DMS79 treated with DMSO at 0.1 percent for 48 hours (cell line): ENCODE measurements around the gene TMC2.
"Not testable (repeated sequence)": the region's sequence is repeated elsewhere in the genome, so short reads cannot be mapped to it uniquely, and the experiment has no call there.

Experiments used
- DNase-seq: peaks from one replicate; lab custom pipeline; 2025; lab: John Stamatoyannopoulos, UW

The TMC2 gene, protein sequence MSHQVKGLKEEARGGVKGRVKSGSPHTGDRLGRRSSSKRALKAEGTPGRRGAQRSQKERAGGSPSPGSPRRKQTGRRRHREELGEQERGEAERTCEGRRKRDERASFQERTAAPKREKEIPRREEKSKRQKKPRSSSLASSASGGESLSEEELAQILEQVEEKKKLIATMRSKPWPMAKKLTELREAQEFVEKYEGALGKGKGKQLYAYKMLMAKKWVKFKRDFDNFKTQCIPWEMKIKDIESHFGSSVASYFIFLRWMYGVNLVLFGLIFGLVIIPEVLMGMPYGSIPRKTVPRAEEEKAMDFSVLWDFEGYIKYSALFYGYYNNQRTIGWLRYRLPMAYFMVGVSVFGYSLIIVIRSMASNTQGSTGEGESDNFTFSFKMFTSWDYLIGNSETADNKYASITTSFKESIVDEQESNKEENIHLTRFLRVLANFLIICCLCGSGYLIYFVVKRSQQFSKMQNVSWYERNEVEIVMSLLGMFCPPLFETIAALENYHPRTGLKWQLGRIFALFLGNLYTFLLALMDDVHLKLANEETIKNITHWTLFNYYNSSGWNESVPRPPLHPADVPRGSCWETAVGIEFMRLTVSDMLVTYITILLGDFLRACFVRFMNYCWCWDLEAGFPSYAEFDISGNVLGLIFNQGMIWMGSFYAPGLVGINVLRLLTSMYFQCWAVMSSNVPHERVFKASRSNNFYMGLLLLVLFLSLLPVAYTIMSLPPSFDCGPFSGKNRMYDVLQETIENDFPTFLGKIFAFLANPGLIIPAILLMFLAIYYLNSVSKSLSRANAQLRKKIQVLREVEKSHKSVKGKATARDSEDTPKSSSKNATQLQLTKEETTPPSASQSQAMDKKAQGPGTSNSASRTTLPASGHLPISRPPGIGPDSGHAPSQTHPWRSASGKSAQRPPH

DNA sequence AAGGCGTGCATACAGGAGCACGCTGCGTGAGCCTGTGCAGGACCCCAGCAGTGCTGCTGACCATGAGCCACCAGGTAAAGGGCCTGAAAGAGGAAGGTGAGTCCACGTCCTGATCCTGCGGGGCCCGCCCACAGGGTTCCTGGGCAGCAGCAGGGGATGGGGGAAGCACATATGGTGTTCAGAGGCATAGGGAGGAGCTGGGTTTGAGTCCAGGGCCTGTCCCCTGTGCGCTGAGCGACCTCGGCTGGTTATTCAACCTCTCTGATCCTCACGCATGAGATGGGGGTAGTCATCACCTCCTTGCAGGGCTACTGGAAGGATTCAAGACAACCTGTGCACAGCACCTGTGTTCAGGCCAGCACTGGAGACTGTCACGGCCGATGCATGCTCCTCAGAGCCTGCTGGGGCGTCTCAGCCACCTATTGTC lies at the start of gene TMC2:
TMC2 (plus strand) TSS at position 14 of the 427 bp plus-strand sequence; CDS start at position 63, 49 bp downstream.
- DNase-seq, result no peak

DNA sequence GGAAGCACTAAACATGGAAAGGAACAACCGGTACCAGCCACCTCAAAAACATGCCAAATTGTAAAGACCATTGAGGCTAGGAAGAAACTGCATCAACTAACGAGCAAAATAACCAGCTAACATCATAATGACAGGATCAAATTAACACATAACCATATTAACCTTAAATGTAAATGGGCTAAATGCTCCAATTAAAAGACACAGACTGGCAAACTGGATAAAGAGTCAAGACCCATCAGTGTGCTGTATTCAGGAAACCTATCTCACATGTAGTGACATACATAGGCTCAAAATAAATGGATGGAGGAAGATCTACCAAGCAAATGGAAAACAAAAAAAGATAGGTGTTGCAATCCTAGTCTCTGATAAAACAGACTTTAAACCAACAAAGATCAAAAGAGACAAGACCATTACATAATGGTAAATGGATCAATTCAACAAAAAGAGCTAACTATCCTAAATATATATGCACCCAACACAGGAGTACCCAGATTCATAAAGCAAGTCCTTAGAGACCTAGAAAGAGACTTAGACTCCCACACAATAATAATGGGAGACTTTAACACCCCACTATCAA lies 33.5 kb upstream of the TMC2 start:
- not testable (repeated sequence) for DNase-seq

DNA sequence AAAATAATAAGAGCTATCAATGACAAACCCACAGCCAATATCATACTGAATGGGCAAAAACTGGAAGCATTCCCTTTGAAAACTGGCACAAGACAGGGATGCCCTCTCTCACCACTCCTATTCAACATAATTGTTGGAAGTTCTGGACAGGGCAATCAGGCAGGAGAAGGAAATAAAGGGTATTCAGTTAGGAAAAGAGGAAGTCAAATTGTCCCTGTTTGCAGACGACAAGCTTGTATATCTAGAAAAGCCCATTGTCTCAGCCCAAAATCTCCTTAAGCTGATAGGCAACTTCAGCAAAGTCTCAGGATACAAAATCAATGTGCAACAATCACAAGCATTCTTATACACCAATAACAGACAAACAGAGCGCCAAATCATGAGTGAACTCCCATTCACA lies 31.6 kb upstream of the TMC2 start:
- DNase-seq, result not testable (repeated sequence)

DNA sequence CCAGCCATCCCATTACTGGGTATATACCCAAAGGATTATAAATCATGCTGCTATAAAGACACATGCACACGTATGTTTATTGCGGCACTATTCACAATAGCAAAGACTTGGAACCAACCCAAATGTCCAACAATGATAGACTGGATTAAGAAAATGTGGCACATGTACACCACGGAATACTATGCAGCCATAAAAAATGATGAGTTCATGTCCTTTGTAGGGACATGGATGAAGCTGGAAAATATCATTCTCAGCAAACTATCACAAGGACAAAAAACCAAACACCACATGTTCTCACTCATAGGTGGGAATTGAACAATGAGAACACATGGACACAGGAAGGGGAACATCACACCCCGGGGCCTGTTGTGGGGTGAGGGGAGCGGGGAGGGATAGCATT lies 29.9 kb upstream of the TMC2 start:
- DNase-seq, result not testable (repeated sequence)

DNA sequence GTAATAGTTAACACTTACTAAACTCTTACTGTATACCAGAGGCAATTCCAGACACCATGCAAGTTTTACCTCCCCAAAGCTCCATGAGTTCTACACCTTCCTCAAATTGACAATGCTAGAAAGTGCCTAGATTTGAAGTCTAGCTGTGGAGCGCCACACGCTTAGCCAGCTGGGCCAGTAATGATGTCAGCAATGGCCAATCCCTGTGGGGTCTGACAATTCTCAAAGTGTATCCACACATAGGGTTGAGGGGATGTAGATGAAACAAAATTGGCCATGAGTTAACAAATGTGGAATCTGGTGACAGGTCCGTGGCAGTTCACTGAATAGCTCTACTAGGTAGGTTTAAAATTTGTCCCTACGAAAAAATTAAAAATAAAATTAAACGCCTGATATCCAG lies 28.9 kb upstream of the TMC2 start:
- DNase-seq, result no peak

DNA sequence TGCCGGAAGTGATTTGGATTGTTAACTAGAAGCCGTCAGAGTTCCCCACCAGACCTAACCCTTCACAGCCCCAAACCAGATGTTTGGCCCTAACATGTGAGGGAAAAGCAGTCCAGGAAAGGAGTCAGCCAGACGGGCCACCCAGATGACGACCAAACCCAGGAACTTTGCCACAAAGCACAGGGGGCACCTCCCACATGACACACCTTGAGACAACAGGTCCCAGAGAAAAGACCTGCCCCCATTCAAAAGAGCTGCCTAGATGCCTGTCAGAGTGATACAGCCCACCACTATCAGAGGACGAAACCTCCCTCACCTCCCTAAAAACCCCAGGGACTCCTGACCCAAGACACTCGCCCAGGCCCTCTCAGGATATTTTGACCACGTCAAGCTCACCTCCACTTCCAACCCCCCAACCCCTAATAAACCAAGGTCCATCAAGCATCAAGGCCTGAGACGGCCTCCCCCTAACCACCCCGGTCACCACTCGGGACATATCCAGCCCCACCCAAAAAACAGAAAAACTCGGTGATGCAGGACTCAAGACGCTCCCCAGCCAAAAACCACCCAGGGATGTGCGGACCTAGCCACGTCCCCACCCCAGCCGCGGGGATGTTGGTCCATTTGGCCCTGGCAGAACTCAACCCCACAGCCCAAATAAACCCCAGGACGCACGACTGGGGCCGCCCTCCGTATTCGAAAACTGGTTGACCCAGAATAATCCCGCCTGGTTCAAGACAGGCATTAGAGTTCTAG lies 28.3 kb upstream of the TMC2 start:
- no peak for DNase-seq

DNA sequence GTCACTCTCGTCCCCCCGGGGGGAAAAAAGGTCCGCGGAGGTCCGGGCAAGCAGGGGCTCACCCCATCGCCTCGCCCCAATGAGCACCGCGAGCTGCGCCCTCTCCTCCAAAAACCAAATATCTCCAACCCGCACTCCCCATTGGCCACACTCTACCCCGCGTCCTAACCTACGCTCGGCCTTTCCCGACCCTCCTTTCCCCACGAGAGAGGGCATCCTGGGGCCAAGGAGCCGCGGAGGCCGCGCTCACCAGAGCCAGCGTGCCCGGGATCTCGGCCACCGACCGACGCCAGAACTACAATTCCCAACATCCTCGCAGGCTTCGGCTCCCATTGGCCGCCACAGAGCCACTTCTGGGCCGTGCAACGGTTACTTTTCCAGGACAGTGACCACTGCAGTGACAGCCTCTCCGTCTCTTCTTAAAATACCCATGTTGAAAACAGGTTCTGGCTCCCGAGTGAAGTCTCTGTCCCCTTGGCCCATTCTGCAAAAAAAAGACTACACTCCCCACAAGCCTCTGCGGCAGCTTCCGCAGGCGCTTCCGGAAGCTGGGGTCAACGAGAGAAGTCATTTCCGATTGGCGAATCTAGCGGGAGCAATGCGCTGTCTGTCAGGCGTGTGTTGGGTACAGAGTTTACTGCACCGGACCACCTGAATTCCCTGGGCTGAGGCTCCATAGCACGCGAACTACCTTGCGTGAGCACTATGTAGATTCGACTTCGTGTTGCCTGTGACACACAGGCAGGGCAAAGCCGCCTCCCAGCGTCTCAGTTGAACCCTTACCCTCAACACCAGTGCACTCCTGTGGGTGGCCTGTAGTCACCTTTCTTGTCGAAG lies 27.5 kb upstream of the TMC2 start, which contains the start of gene ZNF343:
ZNF343 (minus strand) TSS at position 285 of the 837 bp plus-strand sequence. CDS start 15,020 bp downstream, outside the sequence.
- DNase-seq, result peak; percentile 89

DNA sequence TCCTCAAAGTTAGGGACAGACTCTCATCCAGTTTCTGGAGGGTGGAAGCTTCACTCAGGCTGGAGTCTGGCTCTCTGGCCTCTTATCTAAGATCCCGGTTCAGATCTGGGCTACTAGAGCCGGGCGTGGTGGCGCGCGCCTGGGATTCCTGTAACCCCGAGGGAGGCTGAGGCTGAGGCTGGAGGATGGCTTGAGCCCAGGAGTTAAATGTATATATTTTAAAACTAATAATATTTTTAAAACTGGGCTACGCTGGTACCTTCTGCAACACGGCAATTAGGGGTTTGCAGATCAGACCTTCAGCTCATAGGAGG lies 26.9 kb upstream of the TMC2 start:
- no peak for DNase-seq

DNA sequence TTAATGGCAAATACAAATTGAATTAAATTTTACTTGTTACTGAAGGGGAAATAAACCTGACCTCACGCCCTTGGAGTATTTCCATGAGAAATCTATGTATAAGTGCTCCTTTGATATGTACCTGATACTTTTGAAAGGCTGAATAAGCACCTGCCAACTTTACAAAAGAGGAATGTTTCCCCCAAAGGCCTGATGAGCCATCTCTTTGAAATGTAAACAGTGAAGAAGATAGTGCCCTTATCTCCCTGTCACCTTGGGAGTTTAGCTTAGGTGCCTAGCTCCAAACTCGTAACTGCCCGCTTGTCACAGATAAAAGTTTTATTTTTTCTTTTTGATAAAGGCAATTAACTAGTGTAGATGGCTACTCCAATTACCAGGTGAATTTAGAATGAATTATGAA lies 26.6 kb upstream of the TMC2 start:
- no peak for DNase-seq

DNA sequence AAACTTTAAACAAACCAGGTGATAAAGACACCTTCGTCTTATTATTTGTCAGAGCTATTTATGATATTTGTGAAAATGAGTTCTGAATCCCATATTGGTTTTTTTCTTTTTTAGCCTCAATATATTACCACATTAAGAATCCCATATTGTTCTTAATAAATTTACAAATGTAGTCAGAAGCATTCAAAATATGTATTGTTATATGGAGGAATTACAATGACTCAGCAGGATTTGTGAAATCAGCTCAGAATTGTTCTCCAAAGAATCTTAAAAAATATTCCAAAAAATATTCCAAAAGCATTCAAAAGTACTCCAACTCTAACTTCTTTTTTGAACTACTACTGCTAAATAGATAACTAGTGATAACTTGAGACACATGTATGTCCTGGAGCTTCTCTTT lies 21.2 kb upstream of the TMC2 start:
- no peak for DNase-seq

DNA sequence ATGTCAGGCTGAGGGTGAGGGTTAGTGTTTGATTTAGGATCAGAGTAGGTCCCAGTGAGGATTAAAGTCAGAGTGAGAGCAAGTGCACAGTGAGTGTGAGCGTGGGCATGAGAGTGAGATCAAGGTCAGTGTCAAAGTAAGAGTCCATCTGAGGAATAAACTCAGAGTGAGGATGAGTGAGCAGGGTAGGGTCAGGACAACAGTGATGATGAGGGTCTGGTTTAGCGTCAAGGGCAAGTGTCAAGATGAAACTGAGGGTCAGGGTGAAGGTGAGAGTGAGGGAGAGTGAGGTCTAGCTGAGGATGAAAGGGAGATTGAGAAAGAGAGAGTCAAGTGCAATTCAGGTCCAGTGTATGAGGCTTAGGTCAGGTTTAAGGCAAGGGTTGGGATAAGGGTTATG lies 20.0 kb upstream of the TMC2 start:
- DNase-seq, result no peak

DNA sequence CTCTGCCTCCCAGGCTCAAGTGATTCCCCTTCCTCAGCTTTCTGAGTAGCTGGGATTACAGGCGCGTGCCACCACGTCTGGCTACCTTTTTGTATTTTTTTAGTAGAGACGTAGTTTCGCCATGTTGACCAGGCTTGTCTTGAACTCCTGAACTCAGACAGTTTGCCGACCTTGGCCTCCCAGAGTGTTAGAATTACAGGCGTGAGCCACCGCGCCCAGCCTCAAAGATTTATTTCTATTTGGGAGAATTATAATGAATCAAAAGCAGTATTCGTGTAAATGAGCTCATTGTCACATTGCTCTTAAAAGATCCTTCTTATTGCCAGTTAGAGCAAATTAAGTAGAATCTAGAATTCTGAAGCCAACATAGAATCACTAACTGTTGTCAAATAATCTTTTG lies 18.3 kb upstream of the TMC2 start:
- DNase-seq, result no peak

DNA sequence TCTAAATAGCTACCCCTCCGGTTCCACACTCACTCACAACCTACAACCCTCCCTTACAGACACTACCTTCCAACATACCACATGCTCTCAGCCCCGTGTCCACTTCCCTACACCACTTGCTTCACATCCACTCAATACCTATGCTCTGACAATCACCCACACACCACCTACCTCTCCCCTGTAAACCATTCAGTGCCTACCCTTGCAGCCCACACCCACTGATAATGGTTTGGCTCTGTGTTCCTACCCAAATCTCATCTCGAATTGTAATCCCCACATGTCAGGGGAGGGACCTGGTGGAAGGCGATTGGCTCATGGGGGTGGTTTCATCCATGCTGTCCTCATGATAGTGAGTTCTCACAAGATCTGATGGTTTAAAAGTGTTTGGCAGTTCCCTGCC lies 17.8 kb upstream of the TMC2 start:
- DNase-seq, result no peak

DNA sequence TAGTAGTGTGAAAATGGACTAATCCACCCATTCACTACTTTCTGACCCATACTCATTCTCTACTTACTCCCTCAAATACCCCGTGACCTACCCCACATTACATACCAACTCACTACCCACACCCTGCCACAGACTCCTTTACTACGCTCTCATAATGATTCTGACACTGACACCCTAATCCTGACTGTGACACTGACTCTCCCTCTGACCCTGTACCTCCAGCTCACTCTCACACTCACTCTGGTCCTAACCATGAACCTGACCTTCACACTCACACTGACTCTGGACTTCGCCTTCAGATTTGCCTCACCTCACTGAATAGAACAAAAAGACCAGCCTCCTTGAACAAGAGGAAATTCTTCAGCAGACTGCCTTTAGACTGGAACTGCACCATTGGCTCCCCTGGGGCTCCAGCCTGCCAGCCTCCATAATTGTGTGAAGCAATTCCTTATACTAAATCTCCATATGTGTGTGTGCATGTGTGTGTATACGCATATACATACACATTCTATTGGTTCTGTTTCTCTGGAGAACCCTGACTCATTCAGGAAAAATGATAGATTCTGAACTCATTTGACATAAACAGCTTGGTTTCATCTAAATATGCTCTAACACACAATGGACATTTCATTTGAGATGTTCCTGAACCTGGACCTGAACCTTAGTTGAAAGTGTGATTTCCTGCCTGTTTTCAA lies 17.1 kb upstream of the TMC2 start:
- DNase-seq, result no peak

DNA sequence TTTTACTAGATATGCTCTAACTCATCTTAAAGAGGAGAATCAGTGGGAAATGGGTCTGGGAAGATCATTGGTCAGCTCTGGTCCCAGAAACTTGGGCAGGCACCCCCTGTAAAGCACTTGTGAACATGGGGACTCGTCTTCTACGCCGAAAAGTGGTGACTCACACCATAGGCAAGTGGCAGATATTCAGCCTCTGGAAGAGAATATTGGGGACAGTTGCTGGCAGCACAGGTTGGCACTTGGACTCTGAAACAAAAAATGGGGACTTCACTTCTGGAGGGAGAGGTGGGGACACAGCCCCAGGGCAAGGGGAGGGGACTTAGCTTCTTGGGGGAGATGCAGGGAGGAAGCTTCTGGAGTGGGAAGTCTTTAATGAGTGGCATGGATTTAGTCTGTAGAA lies 15.8 kb upstream of the TMC2 start:
- DNase-seq, result no peak

DNA sequence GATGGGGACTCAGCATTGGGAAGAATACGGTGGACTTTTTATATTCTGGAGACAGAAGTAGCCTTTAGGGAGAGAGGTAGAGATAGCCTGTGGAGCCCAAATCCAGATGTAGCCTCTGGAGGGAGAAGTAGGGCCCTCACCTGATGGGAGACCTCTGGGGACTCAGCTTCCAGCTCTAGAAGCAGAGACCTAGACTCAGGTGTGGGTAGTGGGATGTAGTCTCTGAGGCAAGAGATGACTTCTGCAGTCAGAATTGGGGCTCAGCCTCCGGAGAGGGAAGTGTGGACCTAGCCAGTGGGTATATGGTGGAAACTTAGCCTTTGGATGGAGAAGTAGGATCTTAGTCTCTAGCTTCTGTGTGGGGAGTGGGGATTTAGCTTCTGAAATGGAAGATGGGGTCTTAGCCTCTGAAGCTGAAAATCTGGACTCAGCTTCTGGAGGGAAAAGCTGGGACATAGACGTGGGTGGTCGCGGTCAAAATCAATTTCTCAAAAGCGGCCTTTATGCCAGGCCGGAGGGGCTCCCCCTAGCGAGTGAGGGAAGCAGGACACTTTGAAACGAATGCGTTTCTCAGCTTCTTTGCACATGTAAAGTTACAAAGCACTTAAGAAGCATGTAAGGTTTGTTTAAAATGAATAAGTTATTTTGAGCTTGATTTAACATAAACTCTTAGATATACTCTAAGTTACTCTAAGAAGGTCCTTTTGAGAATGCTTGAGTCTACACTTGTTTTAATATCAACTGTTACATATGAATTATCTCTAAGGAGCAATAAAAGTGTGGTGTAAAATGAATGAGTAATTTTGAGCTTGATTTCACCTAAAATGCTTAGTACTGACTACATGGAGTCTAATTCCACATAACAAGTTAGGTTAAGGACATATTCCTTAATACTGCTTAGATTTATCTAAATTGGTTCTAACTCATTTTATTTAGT lies 14.7 kb upstream of the TMC2 start:
- DNase-seq, result no peak

DNA sequence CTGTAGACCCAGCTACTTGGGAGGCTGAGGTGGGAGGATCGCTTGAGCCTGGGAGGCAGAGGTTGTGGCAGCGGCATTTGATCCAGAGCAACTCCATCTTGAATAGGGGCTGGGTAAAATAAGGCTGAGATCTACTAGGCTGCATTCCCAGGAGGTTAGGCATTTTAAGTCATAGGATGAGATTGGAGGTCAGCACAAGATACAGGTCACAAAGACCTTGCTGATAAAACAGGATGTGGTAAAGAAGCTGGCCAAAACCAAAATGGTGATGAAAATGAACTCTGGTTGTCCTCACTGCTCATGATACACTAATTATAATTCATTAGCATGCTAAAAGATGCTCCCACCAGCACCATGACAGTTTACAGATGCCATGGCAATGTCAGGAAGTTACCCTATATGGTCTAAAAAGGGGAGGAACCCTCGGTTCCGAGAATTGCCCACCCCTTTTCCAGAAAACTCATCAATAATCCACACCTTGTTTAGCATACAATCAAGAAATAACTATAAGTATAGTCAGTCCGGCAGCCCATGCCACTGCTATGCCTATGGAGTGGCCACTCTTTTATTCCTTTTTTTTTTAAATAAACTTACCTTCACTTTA lies 13.4 kb upstream of the TMC2 start:
- not testable (repeated sequence) for DNase-seq

DNA sequence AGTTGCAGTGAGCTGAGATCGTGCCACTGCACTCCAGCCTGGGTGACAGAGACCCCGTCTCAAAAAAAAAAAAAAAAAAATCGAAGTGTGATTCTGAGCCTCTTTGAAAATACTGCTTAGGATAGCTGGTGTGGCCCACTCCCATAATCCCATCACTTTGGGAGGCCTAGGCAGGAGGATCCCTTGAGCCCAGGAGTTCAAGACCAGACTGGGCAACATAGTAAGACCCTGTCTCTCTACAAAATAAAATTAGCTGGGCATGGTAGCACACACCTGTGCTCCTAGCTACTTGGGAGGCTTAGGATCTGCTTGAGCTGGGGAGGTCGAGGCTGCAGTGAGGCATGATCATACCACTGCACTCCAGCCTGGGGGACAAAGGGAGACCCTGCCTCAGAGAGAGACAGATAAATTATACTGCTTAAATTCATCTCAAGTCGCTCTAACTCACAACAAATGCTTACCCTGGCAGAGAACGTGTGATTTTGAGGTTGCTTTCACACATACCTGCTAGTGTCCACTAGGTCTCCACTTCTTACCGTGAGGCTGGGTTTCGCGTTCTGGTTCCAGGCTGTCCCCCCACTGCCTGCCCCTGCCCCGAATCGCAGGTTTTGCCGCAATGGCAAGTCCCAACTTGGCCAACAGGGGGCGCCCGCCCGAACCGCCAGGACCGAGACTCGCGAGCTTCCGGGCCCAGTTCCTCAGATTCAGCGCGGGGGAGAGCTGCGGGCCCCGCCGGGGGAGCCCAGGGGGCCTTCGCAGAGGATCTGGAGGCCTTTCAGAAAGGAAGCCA lies 12.3 kb upstream of the TMC2 start:
- peak; percentile 25 for DNase-seq
